Mesenchymal stem cell (in vitro differentiated cells and primary cell): ENCODE data around the gene OST4.

ENCODE experiments used
- DNase-seq: peaks from one replicate; pipeline ENCODE4 v3.0.0-alpha.2; 2013
- H2AFZ ChIP-seq: one replicate; pipeline ENCODE4 v1.6.1; 2013; ENCODE audit warnings: low read depth, mild to moderate bottlenecking, control low read depth, inconsistent platforms, low read length, moderate library complexity
- H2AK5ac ChIP-seq: 2 replicates; pipeline ENCODE4 v1.6.1; 2013; ENCODE audit warnings: low read length, moderate library complexity, mild to moderate bottlenecking, inconsistent platforms; ENCODE audit not compliant: severe bottlenecking
- H2BK120ac ChIP-seq: one replicate; pipeline ENCODE4 v1.6.1; 2013; ENCODE audit warnings: low read depth, mild to moderate bottlenecking, inconsistent platforms, low read length, moderate library complexity
- H2BK12ac ChIP-seq, 2 experiments: one replicate each; pipeline ENCODE4 v1.6.1; 2013; ENCODE audit warnings: inconsistent platforms in 2 of 2, low read length in 2 of 2, mild to moderate bottlenecking in 2 of 2, moderate library complexity in 2 of 2, control low read depth in 1 of 2
- H2BK15ac ChIP-seq: one replicate; pipeline ENCODE4 v1.6.1; 2013; ENCODE audit warnings: mild to moderate bottlenecking, low read depth, inconsistent platforms; ENCODE audit not compliant: poor library complexity, severe bottlenecking
- H2BK5ac ChIP-seq: 2 replicates; pipeline ENCODE4 v1.6.1; 2013; ENCODE audit warnings: low read depth, mild to moderate bottlenecking, low read length, control low read depth, inconsistent platforms; ENCODE audit not compliant: poor library complexity, severe bottlenecking
- H3K14ac ChIP-seq, 2 experiments: one replicate each; pipeline ENCODE4 v1.6.1; 2013; ENCODE audit warnings: inconsistent platforms in 2 of 2, low read length in 2 of 2, control low read depth in 1 of 2, mild to moderate bottlenecking in 1 of 2, moderate library complexity in 1 of 2
- H3K18ac ChIP-seq, 2 experiments: one replicate each; pipeline ENCODE4 v1.6.1; 2013; ENCODE audit warnings: inconsistent platforms in 2 of 2, low read length in 2 of 2, control low read depth in 1 of 2, low read depth in 1 of 2, mild to moderate bottlenecking in 1 of 2
- H3K23ac ChIP-seq, 2 experiments: one replicate each; pipeline ENCODE4 v1.6.1; 2013; ENCODE audit warnings: inconsistent platforms in 2 of 2, low read length in 2 of 2, mild to moderate bottlenecking in 2 of 2, moderate library complexity in 2 of 2, control low read depth in 1 of 2
- H3K27ac ChIP-seq: 2 replicates; pipeline ENCODE4 v1.5.1; 2013; ENCODE audit warnings: mild to moderate bottlenecking, moderate library complexity, low read length, control low read depth, inconsistent platforms; ENCODE audit not compliant: poor library complexity, severe bottlenecking
- H3K27me3 ChIP-seq, 2 experiments: 2 replicates each; pipeline versions ENCODE4 v1.6.1 to v1.7.0; 2013; ENCODE audit warnings: low read length in 2 of 2, mild to moderate bottlenecking in 2 of 2, moderate library complexity in 2 of 2, control low read depth in 1 of 2, inconsistent platforms in 1 of 2; ENCODE audit not compliant: control insufficient read depth in 1 of 2, insufficient read depth in 1 of 2
- H3K36me3 ChIP-seq, 2 experiments: 2 replicates each; pipeline versions ENCODE4 v1.6.1 to v1.7.0; 2013; ENCODE audit warnings: low read length in 2 of 2, control low read depth in 1 of 2, inconsistent platforms in 1 of 2, low read depth in 1 of 2, mild to moderate bottlenecking in 1 of 2; ENCODE audit not compliant: insufficient read depth in 2 of 2, control insufficient read depth in 1 of 2
- H3K4ac ChIP-seq, 2 experiments: one replicate each; pipeline ENCODE4 v1.6.1; 2013; ENCODE audit warnings: inconsistent platforms in 2 of 2, low read length in 2 of 2, mild to moderate bottlenecking in 2 of 2, moderate library complexity in 2 of 2, control low read depth in 1 of 2, low read depth in 1 of 2
- H3K4me1 ChIP-seq: 2 replicates; pipeline ENCODE4 v1.6.1; 2013; ENCODE audit warnings: low read depth, low read length, control low read depth; ENCODE audit not compliant: control insufficient read depth, insufficient read depth
- H3K4me2 ChIP-seq: 2 replicates; pipeline ENCODE4 v1.6.1; 2013; ENCODE audit warnings: low read length, mild to moderate bottlenecking, inconsistent platforms; ENCODE audit not compliant: poor library complexity, severe bottlenecking
- H3K4me3 ChIP-seq, 2 experiments: 2 replicates each; pipeline versions ENCODE4 v1.5.1 to v1.7.0; 2013; ENCODE audit warnings: low read length in 2 of 2, mild to moderate bottlenecking in 2 of 2, control low read depth in 1 of 2, low read depth in 1 of 2; ENCODE audit not compliant: insufficient read depth in 1 of 2
- H3K79me1 ChIP-seq: replicated peaks from 2 replicates; pipeline ENCODE4 v1.6.1; 2013; ENCODE audit warnings: mild to moderate bottlenecking, control low read depth, low read length, inconsistent platforms; ENCODE audit not compliant: poor library complexity, severe bottlenecking
- H3K9ac ChIP-seq: 2 replicates; pipeline ENCODE4 v1.7.0; 2013; ENCODE audit warnings: mild to moderate bottlenecking, low read length, moderate library complexity
- H3K9me3 ChIP-seq: 2 replicates; pipeline ENCODE4 v1.7.0; 2013; ENCODE audit warnings: mild to moderate bottlenecking, low read length; ENCODE audit not compliant: control insufficient read depth
- H4K8ac ChIP-seq: one replicate; pipeline ENCODE4 v1.6.1; 2013; ENCODE audit warnings: inconsistent platforms, mild to moderate bottlenecking, low read length, moderate library complexity
- H4K91ac ChIP-seq: one replicate; pipeline ENCODE4 v1.6.1; 2013; ENCODE audit warnings: mild to moderate bottlenecking, low read length, inconsistent platforms
- WGBS: methylation state at CpG from one replicate; pipeline ENCODE4 v1.1.7; 2013; ENCODE audit warnings: mixed read lengths; 5-methylcytosine and 5-hydroxymethylcytosine counted together

The OST4 gene

DNA sequence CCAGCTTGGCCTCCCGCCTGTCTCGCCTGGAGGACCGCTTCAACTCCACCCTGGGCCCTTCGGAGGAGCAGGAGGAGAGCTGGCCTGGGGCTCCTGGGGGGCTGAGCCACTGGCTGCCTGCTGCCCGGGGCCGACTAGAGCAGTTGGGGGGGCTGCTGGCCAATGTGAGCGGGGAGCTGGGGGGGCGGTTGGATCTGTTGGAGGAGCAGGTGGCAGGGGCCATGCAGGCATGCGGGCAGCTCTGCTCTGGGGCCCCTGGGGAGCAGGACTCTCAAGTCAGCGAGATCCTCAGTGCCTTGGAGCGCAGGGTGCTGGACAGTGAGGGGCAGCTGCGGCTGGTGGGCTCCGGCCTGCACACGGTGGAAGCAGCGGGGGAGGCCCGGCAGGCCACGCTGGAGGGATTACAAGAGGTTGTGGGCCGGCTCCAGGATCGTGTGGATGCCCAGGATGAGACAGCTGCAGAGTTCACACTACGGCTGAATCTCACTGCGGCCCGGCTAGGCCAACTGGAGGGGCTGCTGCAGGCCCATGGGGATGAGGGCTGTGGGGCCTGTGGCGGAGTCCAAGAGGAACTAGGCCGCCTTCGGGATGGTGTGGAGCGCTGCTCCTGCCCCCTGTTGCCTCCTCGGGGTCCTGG, 11.4 kb upstream of the OST4 start:
- Histone ChIP-seq H4K8ac (no peak overlapping the region), H3K14ac (no peak overlapping the region), H3K79me1 (no peaks in the 10 kb centered on the region), H3K27me3 (no peaks in the 10 kb centered on the region), H3K27ac (no peak overlapping the region), H3K36me3 (peaks cover 11 to 14% of the 10 kb centered on the region in 2 experiments), H3K4ac (no peak overlapping the region), H3K18ac (no peak overlapping the region), H3K4me2 (no peak overlapping the region), H2AFZ (no peak overlapping the region), H3K9me3 (no peaks in the 10 kb centered on the region), H3K9ac (no peak overlapping the region), H2BK5ac (no peak overlapping the region), H2AK5ac (no peak overlapping the region), H3K4me3 (no peak overlapping the region), H2BK12ac (no peak overlapping the region), H3K4me1 (peaks cover 30% of the 10 kb centered on the region), H2BK15ac (no peak overlapping the region), H4K91ac (no peak overlapping the region), H3K23ac (no peak overlapping the region), H2BK120ac (no peak overlapping the region)
- 96% methylated on average over 27 of the region's 27 CpGs for WGBS
- DNase-seq: no peak

- no peak for DNase-seq
Measured at GRCh38 chr2:27081984-27082772, 10.7 kb upstream of the OST4 start.

GRCh38 chr2:27080603-27080936, 9.1 kb upstream of the OST4 start:
- peak overlapping the region; percentile 45 to 81 for H3K18ac ChIP-seq
- DNase-seq: no peak
- H2BK15ac ChIP-seq: peak overlapping the region; percentile 26
- H3K4me1 ChIP-seq: peaks cover 20% of the 10 kb centered on the region
- H3K14ac ChIP-seq: peak overlapping the region in 1 of 2 experiments; percentile 82
- H2BK12ac ChIP-seq: peak overlapping the region; percentile 94
- H3K9me3 ChIP-seq: no peaks in the 10 kb centered on the region
- peak overlapping the region; percentile 86 to 97 for H3K4ac ChIP-seq
- no peak overlapping the region for H2AFZ ChIP-seq
- peak overlapping the region; percentile 83 for H4K8ac ChIP-seq
- no peaks in the 10 kb centered on the region for H3K79me1 ChIP-seq
- H3K23ac ChIP-seq: peak overlapping the region in 1 of 2 experiments; percentile 89
- 98% methylated on average over 14 of the region's 14 CpGs for WGBS
- H3K4me3 ChIP-seq: peak overlapping the region in 1 of 2 experiments; percentile 93
- no peak overlapping the region for H2BK5ac ChIP-seq
- H2BK120ac ChIP-seq: no peak overlapping the region
- peak overlapping the region; percentile 17 for H3K4me2 ChIP-seq
- no peaks in the 10 kb centered on the region for H3K27me3 ChIP-seq
- peak overlapping the region; percentile 95 for H4K91ac ChIP-seq
- no peak overlapping the region for H3K27ac ChIP-seq
- peaks cover 11 to 14% of the 10 kb centered on the region in 2 experiments for H3K36me3 ChIP-seq
- H3K9ac ChIP-seq: peak overlapping the region; percentile 91
- peak overlapping the region; percentile 34 for H2AK5ac ChIP-seq

More at GRCh38 chr2:27081984-27082772, 10.7 kb upstream of the OST4 start:
- Histone ChIP-seq H2BK5ac (no peak overlapping the region), H2BK120ac (no peak overlapping the region), H3K27me3 (no peaks in the 10 kb centered on the region), H2BK12ac (peak overlapping the region in 1 of 2 experiments; percentile 24), H3K79me1 (no peaks in the 10 kb centered on the region), H3K18ac (no peak overlapping the region), H4K8ac (no peak overlapping the region), H2BK15ac (no peak overlapping the region), H2AFZ (no peak overlapping the region), H3K4me3 (no peak overlapping the region), H3K4ac (no peak overlapping the region), H3K9ac (no peak overlapping the region), H3K4me2 (no peak overlapping the region), H3K23ac (no peak overlapping the region), H3K9me3 (no peaks in the 10 kb centered on the region), H3K14ac (no peak overlapping the region), H3K4me1 (peaks cover 29% of the 10 kb centered on the region), H3K27ac (no peak overlapping the region), H3K36me3 (peaks cover 11 to 14% of the 10 kb centered on the region in 2 experiments), H4K91ac (peak overlapping the region; percentile 18), H2AK5ac (no peak overlapping the region)
- WGBS: 95% methylated on average over 38 of the region's 38 CpGs

DNA sequence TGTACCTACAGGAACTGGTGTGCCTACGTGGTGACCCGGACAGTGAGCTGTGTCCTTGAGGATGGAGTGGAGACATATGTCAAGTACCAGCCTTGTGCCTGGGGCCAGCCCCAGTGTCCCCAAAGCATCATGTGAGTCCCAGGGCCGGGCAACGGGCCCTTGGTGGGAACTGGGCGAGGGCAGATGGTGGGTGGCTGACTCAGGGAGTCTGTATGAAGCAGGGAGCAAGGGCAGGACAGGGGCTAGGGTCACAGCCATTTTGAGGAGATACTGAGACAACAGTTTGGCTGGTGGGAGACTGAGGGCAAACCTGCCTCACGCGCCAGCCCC, 8.7 kb upstream of the OST4 start:
- Histone ChIP-seq H2AK5ac (peak overlapping the region; percentile 34), H3K36me3 (peaks cover 11 to 14% of the 10 kb centered on the region in 2 experiments), H3K18ac (peak overlapping the region; percentile 35 to 81), H2BK5ac (no peak overlapping the region), H3K23ac (peak overlapping the region in 1 of 2 experiments; percentile 89), H3K9ac (peak overlapping the region; percentile 91), H3K79me1 (no peaks in the 10 kb centered on the region), H3K4ac (peak overlapping the region; percentile 86 to 97), H3K9me3 (no peaks in the 10 kb centered on the region), H3K27ac (no peak overlapping the region), H3K4me1 (peaks cover 17% of the 10 kb centered on the region), H3K27me3 (no peaks in the 10 kb centered on the region), H4K91ac (peak overlapping the region; percentile 95), H2BK120ac (peak overlapping the region; percentile 45), H3K4me3 (peak overlapping the region in 1 of 2 experiments; percentile 93), H2BK12ac (peak overlapping the region; percentile 94), H3K14ac (peak overlapping the region in 1 of 2 experiments; percentile 82), H2AFZ (no peak overlapping the region), H3K4me2 (no peak overlapping the region), H4K8ac (no peak overlapping the region), H2BK15ac (peak overlapping the region; percentile 60)
- 91% methylated on average over 7 of the region's 7 CpGs for WGBS
- no peak for DNase-seq
